IMR-90 (cell line): ENCODE data around the gene OSCP1. TPM values are rescaled to one million over a fixed set of nuclear protein-coding genes. Genes with fewer than 3 reads are reported as not detected.

Experiments
- ATAC-seq: fragments of 200-7000 bp; cut with Tn5 transposase; 2 replicates; pipeline ENCODE4 v1.9.1; 2020; ENCODE audit warnings: low read depth, mild to moderate bottlenecking, moderate library complexity
- BruUV-seq: library from RNA; stranded (reverse); fragments of 400-500 nt; replicated peaks from 2 replicates; lab custom pipeline; 2021; lab: Mats Ljungman, UMichigan
- CTCF ChIA-PET: fragments of 300-600 bp; formaldehyde crosslinking; extraction: SDS; loops from one replicate; lab custom pipeline; 2021; ENCODE audit warnings: antibody characterized with exemption; lab: Yijun Ruan, JAX
- POLR2A ChIA-PET: fragments of 300-600 bp; sonication (Branson Sonifier 250); formaldehyde crosslinking; loops from one replicate; lab custom pipeline; 2022; ENCODE audit warnings: antibody characterized with exemption; ENCODE audit not compliant: unreplicated experiment; lab: Charles Lee
- DNase-seq: peaks from one replicate; pipeline ENCODE4 v3.0.0; 2013
- H2AFZ ChIP-seq: replicated peaks from 2 replicates; pipeline ENCODE3; 2013; ENCODE audit warnings: low read length, mild to moderate bottlenecking; ENCODE audit not compliant: poor library complexity
- H2AK5ac ChIP-seq: 2 replicates; pipeline ENCODE4 v1.6.1; 2013; ENCODE audit warnings: low read depth, low read length, inconsistent platforms
- H2AK9ac ChIP-seq: replicated peaks from 2 replicates; pipeline ENCODE3; 2013; ENCODE audit warnings: mild to moderate bottlenecking, low read depth, low read length, moderate library complexity; ENCODE audit not compliant: poor library complexity
- H2BK120ac ChIP-seq: 2 replicates; pipeline ENCODE4 v1.6.1; 2013; ENCODE audit warnings: low read depth, low read length, inconsistent platforms
- H2BK15ac ChIP-seq: 3 replicates; pipeline ENCODE4 v1.6.1; 2013; ENCODE audit warnings: low read depth, low read length, inconsistent platforms
- H2BK20ac ChIP-seq: 2 replicates; pipeline ENCODE4 v1.6.1; 2013; ENCODE audit warnings: low read depth, mild to moderate bottlenecking, inconsistent platforms, low read length, moderate library complexity
- H2BK5ac ChIP-seq: 2 replicates; pipeline ENCODE4 v1.6.1; 2013; ENCODE audit warnings: mild to moderate bottlenecking, low read depth, low read length, inconsistent platforms; ENCODE audit not compliant: poor library complexity, severe bottlenecking
- H3K14ac ChIP-seq: replicated peaks from 2 replicates; pipeline ENCODE4 v1.6.1; 2013; ENCODE audit warnings: low read depth, low read length, inconsistent platforms
- H3K18ac ChIP-seq: 2 replicates; pipeline ENCODE4 v1.6.1; 2013; ENCODE audit warnings: low read depth, low read length, control low read depth
- H3K23ac ChIP-seq: 2 replicates; pipeline ENCODE4 v1.6.1; 2013; ENCODE audit warnings: low read depth, low read length, inconsistent platforms
- H3K27ac ChIP-seq: 2 replicates; pipeline ENCODE4 v1.5.1; 2013; ENCODE audit warnings: mild to moderate bottlenecking, control low read depth, low read length; ENCODE audit not compliant: insufficient read depth
- H3K27me3 ChIP-seq: 2 replicates; pipeline ENCODE4 v1.6.1; 2013; ENCODE audit warnings: low read length; ENCODE audit not compliant: control insufficient read depth, insufficient read depth
- H3K36me3 ChIP-seq: 2 replicates; pipeline ENCODE4 v1.6.1; 2013; ENCODE audit warnings: low read length, mixed read lengths; ENCODE audit not compliant: control insufficient read depth, insufficient read depth
- H3K4ac ChIP-seq: 2 replicates; pipeline ENCODE4 v1.6.1; 2013; ENCODE audit warnings: low read depth, low read length, inconsistent platforms
- H3K4me1 ChIP-seq: 2 replicates; pipeline ENCODE4 v1.6.1; 2013; ENCODE audit warnings: low read length, mixed read lengths; ENCODE audit not compliant: control insufficient read depth, insufficient read depth
- H3K4me2 ChIP-seq: 2 replicates; pipeline ENCODE4 v1.6.1; 2013; ENCODE audit warnings: low read depth, mild to moderate bottlenecking, control low read depth, low read length, moderate library complexity
- H3K4me3 ChIP-seq: 2 replicates; pipeline ENCODE4 v1.5.1; 2013; ENCODE audit warnings: low read depth, mild to moderate bottlenecking, control low read depth, low read length, moderate library complexity; ENCODE audit not compliant: insufficient read depth
- H3K56ac ChIP-seq: 2 replicates; pipeline ENCODE4 v1.6.1; 2013; ENCODE audit warnings: low read length, inconsistent platforms; ENCODE audit not compliant: insufficient read depth; ENCODE audit errors: extremely low read depth
- H3K79me1 ChIP-seq, 2 experiments: 2 replicates each; pipeline ENCODE4 v1.6.1; 2013; ENCODE audit warnings: low read length in 2 of 2, inconsistent platforms in 1 of 2, low read depth in 1 of 2
- H3K9ac ChIP-seq: 2 replicates; pipeline ENCODE4 v1.6.1; 2013; ENCODE audit warnings: low read depth, low read length, control low read depth
- H3K9me1 ChIP-seq: 2 replicates; pipeline ENCODE4 v1.6.1; 2013; ENCODE audit warnings: low read length, inconsistent platforms; ENCODE audit not compliant: insufficient read depth
- H3K9me3 ChIP-seq: 2 replicates; pipeline ENCODE4 v1.6.1; 2013; ENCODE audit warnings: low read length; ENCODE audit not compliant: control insufficient read depth, insufficient read depth
- H4K20me1 ChIP-seq: 2 replicates; pipeline ENCODE4 v1.6.1; 2013; ENCODE audit warnings: low read length, inconsistent platforms; ENCODE audit not compliant: insufficient read depth
- H4K5ac ChIP-seq: 2 replicates; pipeline ENCODE4 v1.6.1; 2013; ENCODE audit warnings: mild to moderate bottlenecking, low read depth, low read length, control low read depth
- H4K8ac ChIP-seq, 2 experiments: 2 replicates each; pipeline ENCODE4 v1.6.1; 2013; ENCODE audit warnings: low read depth in 2 of 2, low read length in 2 of 2, control low read depth in 1 of 2, inconsistent platforms in 1 of 2
- H4K91ac ChIP-seq: 2 replicates; pipeline ENCODE4 v1.6.1; 2013; ENCODE audit warnings: low read depth, low read length, inconsistent platforms; ENCODE audit not compliant: insufficient read depth
- MAFK ChIP-seq: IDR thresholded peaks from 2 replicates; pipeline ENCODE4 v1.6.1; 2012; ENCODE audit warnings: low read depth, low read length, improper control_type of control experiment
- SMC3 ChIP-seq: fragments of 150-350 bp; IDR thresholded peaks from 2 replicates; pipeline ENCODE4 v1.6.1; 2016; ENCODE audit warnings: low read depth, mild to moderate bottlenecking, antibody characterized with exemption, low read length, moderate library complexity
- WGBS, 2 experiments: methylation state at CpG; one replicate each; pipeline versions ENCODE4 v1.1.5 to v1.1.7; 2013; ENCODE audit warnings: missing lambda C conversion rate in 2 of 2; ENCODE audit not compliant: insufficient read length in 1 of 2; ENCODE audit errors: extremely low coverage in 2 of 2; 5-methylcytosine and 5-hydroxymethylcytosine counted together
- dilution Hi-C: fragments of 300-500 bp; cut with HindIII; formaldehyde crosslinking; loops from one replicate; pipeline ENCODE4 v1.14.3; 2018; ENCODE audit warnings: low sequenced_read_pairs; ENCODE audit not compliant: unreplicated experiment
- in situ Hi-C: fragments of 300-500 bp; cut with MboI; formaldehyde crosslinking; loops from 3 replicates; pipeline ENCODE4 v1.14.3; 2019; ENCODE audit warnings: low sequenced_read_pairs, inconsistent platforms, mixed read lengths
- intact Hi-C: fragments of 100-400 bp; cut with micrococcal nuclease; formaldehyde crosslinking; loops from 2 replicates; pipeline ENCODE4 v1.10.0; 2022
- polyA plus RNA-seq, 3 experiments: library from polyadenylated mRNA; depleted of rRNA; stranded (reverse); fragments of >200 nt; gene quantifications; 2 replicates each; pipeline ENCODE4 v1.2.3, GENCODE V29; 2012; ENCODE audit warnings: low replicate concordance in 1 of 3
- total RNA-seq: library from RNA; depleted of rRNA; stranded (reverse); fragments of >200 nt; gene quantifications from 2 replicates; pipeline ENCODE4 v1.2.3, GENCODE V29; 2012
- TF ChIP-seq, protein P1 (sequence below): conservative IDR thresholded peaks from 2 replicates; pipeline ENCODE4 v1.5.1; 2012; ENCODE audit warnings: mild to moderate bottlenecking, low read depth, low read length, improper control_type of control experiment

The OSCP1 gene
- total and polyA plus RNA-seq, 2 of the 4 experiments (the other 2 are of a cell fraction) = 7.8 to 11.8 TPM

DNA sequence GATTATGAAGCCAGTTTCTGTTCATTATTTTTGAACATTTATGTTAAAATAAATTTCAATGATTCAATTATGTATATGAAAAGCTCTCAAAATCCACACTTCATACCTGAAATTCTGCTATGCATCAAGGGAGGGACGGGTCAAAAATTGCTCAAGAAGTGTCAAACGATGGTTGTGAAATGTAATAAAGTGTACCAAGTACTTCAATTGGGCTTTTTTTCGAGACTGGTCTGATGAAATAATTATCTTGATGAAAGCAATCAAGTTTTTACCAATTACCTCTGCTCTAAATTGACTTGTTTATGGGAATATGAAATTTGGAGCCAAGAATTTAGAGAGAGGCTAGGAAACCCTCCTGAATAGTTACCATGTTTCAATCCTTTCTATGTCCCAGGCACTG, 7.9 kb downstream of the OSCP1 start:
- Histone ChIP-seq H4K20me1 (no peaks in the 10 kb centered on the region; the same call in 1 of the 2 replicates), H3K9ac (no peak overlapping the region), H3K14ac (no peak overlapping the region), H3K4me3 (no peak overlapping the region), H2BK5ac (no peak overlapping the region), H2BK20ac (no peak overlapping the region), H3K9me1 (no peaks in the 10 kb centered on the region; the same call in 1 of the 2 replicates), H3K23ac (no peak overlapping the region), H2AFZ (no peak overlapping the region), H4K91ac (no peak overlapping the region), H2AK9ac (no peak overlapping the region), H3K79me1 (no peaks in the 10 kb centered on the region), H2AK5ac (no peak overlapping the region), H3K56ac (no peak overlapping the region), H3K4ac (no peak overlapping the region), H4K5ac (no peak overlapping the region), H3K36me3 (0 out of 2 replicates have a peak, but pooled peaks cover 2% of the 10 kb centered on the region), H3K27me3 (no peaks in the 10 kb centered on the region), H3K4me2 (no peak overlapping the region), H3K18ac (no peak overlapping the region), H2BK15ac (no peak overlapping the region), H3K4me1 (no peaks in the 10 kb centered on the region), H2BK120ac (no peak overlapping the region), H3K9me3 (no peaks in the 10 kb centered on the region), H4K8ac (no peak overlapping the region), H3K27ac (no peak overlapping the region)
- TF ChIP-seq SMC3 (no peak), MAFK (no peak)
- TF ChIP-seq, protein P1, sequence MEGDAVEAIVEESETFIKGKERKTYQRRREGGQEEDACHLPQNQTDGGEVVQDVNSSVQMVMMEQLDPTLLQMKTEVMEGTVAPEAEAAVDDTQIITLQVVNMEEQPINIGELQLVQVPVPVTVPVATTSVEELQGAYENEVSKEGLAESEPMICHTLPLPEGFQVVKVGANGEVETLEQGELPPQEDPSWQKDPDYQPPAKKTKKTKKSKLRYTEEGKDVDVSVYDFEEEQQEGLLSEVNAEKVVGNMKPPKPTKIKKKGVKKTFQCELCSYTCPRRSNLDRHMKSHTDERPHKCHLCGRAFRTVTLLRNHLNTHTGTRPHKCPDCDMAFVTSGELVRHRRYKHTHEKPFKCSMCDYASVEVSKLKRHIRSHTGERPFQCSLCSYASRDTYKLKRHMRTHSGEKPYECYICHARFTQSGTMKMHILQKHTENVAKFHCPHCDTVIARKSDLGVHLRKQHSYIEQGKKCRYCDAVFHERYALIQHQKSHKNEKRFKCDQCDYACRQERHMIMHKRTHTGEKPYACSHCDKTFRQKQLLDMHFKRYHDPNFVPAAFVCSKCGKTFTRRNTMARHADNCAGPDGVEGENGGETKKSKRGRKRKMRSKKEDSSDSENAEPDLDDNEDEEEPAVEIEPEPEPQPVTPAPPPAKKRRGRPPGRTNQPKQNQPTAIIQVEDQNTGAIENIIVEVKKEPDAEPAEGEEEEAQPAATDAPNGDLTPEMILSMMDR = no peak
- dilution Hi-C loops = no loop called here
- no CpG with 5 or more reads among the region's 3 CpGs for WGBS, 2 experiments
- ATAC-seq (no peak), DNase-seq (no peak)
- intact Hi-C loops = no loop called here
- no TSS peak for BruUV-seq
- CTCF ChIA-PET = no interaction called here
- in situ Hi-C loops = no loop called here
- POLR2A ChIA-PET = no interaction called here
